ENCODE data around the gene HNRNPA2B1.

- TF ChIP-seq POLR2A (IDR thresholded peaks at IDR 0.05; ENCODE audit: low read length) (no peak), GATA1 (IDR thresholded peaks at IDR 0.05; ENCODE audit: low read depth, low read length) (no peak)
Observed at GRCh38 chr7:26171601-26172000, 28.9 kb downstream of the HNRNPA2B1 start.
